HCEC 1CT (cell line): ENCODE data around the gene GOLGA8J.
"Not testable (repeated sequence)": the region's sequence is repeated elsewhere in the genome, so short reads cannot be mapped to it uniquely, and the experiment has no call there.

ENCODE experiments used
- DNase-seq: peaks from one replicate; pipeline ENCODE4 v3.0.0-alpha.2; 2017

Gene GOLGA8J

GRCh38 chr15:30097827-30098226 is 15.1 kb downstream of the GOLGA8J start:
- not testable (repeated sequence) for DNase-seq

- not testable (repeated sequence) for DNase-seq
Observed at GRCh38 chr15:30102890-30103289, 20.1 kb downstream of the GOLGA8J start.

GRCh38 chr15:30103941-30104507 is 21.3 kb downstream of the GOLGA8J start:
- DNase-seq, result not testable (repeated sequence)

- not testable (repeated sequence) for DNase-seq
Observed at GRCh38 chr15:30110591-30110990, 27.8 kb downstream of the GOLGA8J start.

GRCh38 chr15:30130066-30130465 is 47.3 kb downstream of the GOLGA8J start:
- DNase-seq, result peak; percentile 0

- DNase-seq, result not testable (repeated sequence)
Observed at GRCh38 chr15:30134751-30135150, 52.0 kb downstream of the GOLGA8J start, which contains the start of gene GOLGA8T. TSS of gene GOLGA8T (plus strand) at chr15:30135051. CDS start at chr15:30135149, 98 bp downstream.
